Embryonic facial prominence (tissue), 1 donor: ENCODE measurements around the gene EBF4.
"Not testable (repeated sequence)": the region's sequence is repeated elsewhere in the genome, so short reads cannot be mapped to it uniquely, and the experiment has no call there.

Experiments
- DNase-seq: peaks from one replicate; pipeline ENCODE4 v3.0.0-alpha.2; 2016; ENCODE audit errors: extremely low spot score

EBF4 gene

GRCh38 chr20:2757969-2758368 lies 65.4 kb downstream of the EBF4 start:
- no peak for DNase-seq

- DNase-seq, result no peak
These were observed 66.6 kb downstream of the EBF4 start for GRCh38 chr20:2759143-2759542.

DNA sequence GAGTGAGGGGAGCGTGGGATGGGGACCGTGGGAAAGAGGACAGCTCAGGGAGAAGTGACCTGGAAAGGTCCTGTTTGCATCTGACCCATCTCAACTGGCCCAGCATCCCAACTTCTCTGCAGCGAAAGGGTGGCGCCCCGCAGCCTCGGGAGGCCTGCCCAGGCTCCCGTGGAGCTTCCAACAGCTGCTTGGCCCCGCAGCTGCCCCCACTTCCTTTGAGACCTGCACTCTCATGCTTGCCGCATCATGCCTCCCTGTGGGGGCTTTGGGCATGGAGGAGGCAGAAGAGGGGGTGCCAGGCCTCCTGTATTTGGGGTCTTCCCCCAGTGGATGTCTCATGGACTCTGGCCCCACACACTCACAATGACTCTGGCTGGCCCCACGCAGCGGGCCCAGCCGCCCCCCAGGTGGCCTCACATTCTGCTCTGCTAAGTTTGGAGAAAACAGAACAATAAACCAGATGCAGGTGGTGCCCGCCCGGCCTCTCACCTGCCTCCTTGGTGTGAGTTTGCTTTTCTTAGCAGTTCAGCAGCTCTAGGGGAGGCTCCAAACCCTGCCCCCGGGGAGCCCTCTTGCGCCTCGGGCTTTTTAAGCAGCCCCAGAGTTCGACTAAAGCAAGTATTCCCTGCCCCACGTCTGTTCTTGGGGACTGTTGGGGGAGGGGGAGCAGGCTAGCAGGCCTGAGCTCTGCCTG lies 67.2 kb downstream of the EBF4 start:
- no peak for DNase-seq

DNA sequence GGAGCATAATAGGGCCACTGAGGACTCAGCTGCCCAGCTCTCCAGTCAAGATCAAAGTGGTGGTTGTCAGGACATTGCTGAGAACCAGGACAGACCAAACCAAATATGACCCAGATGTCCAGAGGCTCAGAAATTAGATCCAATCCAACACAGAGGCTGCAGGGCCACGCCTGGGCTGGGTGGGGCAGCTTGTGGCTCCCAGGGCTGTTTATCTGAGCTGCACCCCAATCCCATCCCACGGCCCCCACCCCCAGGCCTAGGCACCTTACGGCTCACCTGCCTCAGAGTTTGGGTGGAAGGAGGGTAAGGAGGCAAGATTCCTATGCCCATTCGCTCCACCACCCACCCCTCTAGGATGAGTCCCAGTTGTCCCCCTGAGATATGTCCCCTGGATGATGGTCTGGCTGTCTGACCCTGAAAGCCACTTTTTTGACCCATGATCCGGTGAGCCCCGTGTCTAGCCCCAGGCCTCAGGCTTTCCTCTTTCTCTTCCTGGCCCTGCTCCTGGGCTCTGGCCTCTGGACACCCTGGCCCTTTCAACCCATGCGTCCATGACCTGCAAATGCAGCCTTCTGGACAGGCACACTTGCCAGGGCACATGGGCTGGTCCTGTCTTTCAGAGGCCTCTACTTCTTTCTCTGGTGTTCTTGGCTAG lies 67.8 kb downstream of the EBF4 start:
- no peak for DNase-seq

DNA sequence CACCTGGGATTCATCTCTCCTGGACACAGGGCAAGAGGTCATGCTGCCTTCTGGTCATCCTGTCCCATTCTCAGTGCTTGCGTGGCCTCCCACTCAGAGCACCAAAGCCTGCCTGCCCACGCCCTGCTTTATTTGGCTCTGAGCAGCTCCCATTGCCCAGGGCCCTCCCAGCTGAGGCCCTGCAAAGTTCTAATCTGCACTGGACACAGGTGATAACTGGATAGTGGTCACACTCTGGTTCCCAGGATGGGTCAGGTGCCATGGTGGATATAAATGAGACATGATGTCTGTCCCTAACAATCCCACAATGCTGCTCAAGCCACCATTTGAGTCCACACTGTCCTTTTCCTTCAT lies 68.3 kb downstream of the EBF4 start:
- no peak for DNase-seq

DNA sequence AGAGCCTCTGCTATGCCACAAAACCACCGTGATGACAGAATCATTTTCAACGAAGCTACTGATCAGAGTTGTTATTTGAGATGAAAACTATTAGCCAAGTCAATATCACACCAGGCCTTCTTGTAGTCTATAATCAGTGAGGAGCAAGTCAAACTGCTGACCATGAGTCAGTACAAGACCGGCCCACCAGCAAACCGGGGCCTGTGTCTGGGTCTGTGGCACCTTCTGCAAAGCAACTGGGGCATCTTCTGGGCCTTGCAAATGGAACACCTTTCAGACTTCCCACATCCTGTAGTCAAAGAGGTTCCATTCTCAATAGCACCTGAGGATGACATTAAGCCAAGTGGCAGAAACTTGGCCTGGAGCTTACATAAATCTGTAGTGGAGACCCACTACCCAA lies 69.3 kb downstream of the EBF4 start:
- DNase-seq, result no peak

DNA sequence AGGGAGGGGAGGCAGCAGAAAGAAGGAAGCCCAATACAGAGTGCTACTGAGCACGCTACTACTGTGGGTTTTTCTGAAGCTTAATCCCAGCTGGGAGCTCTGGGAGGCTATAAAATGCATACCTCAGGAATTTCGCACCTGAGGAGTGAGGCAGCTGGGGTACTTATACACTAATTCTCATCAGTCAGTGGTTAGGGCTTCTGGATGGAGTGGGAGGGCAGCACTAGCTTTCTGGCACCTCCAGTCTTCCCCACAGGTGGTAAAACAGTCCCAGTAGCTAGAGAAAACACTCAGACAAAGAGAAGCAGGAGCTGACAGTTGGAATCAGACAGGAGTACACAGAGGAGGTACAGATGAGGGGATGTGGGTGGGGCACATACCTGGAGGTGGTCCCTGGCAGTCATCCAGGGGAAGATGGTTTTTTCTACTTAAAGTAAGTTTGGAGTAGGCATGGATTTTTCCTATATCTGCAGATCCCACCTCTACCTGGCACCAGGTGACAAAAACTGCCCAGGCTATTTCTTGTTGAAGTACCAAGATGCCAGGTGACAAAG lies 70.1 kb downstream of the EBF4 start:
- no peak for DNase-seq

DNA sequence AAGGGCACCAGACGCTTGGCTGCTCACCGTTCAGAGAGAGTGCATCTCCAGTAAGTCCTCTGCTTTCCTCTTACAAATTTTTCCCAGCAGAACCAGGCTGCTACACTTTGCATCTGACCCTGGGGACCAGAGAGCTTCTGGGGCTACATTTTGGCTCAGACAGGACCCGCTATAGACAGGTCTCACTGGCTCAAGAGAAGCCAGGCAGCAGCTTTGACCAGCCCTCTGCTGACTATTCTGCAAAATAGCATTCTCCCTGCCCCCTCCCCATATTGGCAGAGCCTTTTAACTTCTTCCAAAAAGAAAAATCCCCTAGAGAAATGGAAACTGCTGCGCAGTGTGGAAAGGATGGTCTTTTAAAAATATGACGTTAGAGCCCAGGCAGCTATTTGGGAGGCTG lies 70.6 kb downstream of the EBF4 start:
- DNase-seq, result no peak

DNA sequence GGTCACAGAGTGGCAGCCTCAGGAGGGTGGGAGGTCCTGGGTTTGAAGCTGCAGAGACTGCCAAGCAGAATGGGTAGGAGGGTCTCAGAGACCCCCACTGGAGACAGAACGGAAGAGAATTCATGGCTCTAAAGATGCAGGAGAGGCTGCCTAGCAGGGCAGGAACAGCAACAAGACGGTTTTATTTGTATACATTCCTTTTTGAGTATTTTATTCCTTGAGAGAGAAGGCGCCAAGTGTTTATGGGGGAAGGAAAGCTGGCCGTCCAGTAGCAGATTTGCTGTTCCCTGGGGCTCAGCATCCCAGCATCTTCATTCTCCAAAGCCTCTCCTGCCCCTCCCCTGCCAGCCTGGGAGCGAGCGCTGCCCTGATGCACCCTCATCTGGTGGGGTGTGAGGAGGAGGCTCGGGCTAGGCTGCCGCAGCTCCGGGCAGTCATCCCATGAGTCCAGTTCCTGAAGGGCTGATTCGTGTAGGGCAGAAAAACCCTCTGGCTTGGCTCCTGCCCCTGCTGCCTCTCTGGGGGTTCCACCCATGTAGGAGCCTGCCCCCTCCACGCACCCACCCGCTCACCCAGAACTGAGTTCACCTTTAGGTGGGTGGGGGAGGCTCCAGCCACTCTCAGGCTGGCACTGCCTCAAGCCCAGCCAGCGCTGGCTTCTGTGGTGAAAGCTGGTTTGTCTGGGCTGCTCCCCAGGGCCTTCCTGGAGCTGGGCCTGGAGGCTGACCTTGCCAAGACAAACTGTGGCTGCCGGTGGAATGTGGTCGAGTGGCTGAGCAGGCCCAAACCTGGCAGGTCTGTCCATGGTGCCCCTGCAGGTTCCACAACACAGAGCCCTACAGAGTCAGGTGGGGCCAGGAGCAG lies 75.4 kb downstream of the EBF4 start:
- DNase-seq, result no peak

- DNase-seq, result no peak
These were observed 76.0 kb downstream of the EBF4 start for GRCh38 chr20:2768632-2769015.

DNA sequence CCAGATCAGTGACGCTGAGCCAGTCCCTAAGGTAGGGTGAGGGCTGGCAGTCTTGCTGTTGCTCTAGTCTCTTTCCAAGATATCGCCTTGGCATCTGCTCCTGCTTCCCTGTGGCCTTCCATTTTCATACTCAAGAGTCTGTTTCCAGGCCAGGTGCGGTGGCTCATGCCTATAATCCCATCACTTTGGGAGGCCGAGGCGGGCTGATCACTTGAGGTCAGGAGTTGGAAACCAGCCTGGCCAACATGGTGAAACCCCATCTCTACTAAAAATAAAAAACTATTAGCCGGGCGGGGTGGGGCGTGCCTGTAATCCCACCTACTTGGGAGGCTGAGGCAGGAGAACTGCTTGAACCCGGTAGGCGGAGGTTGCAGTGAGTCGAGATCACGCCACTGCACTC lies 77.5 kb downstream of the EBF4 start:
- not testable (repeated sequence) for DNase-seq

DNA sequence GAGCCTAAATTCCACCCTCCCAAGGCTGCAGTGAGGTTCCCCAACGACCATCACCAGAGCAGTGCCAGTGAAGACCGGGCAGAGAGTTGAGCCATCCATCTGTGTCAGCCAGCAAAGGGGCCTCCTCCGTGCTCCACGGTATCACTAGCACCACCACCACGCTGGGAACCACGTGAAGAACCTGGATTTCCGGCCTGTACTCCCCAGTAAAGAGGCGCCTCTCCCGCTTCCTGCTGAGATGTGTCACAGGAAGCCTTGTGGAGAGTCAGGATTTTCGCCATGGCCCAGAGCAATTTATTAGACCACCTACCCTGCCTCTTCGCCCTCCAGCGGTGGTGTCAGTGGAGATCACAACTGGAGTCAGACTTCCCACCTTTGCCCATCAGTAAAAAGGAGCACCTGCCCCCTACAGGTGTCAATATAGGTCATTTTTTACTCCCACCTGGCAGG lies 79.1 kb downstream of the EBF4 start:
- DNase-seq, result no peak

GRCh38 chr20:2773812-2774211 lies 81.2 kb downstream of the EBF4 start:
- DNase-seq, result no peak

DNA sequence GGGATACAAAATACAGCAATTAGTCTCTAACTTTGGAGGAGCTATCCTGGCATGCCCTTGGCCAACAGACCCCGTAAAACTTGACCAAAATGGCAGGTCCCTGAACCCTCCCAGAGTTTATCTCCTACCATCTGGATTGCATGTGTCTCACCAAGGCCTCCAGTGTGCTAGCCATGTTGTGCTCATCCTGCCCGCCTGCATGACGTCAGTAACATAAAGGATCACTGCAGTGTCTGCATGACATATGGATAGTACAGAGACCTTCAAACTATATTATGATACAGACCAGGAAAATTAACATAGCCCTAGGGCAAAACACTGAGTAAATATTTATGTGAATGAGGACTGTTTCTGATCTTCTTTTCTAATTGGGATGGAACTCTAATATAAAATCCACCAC lies 82.6 kb downstream of the EBF4 start:
- DNase-seq, result no peak

- no peak for DNase-seq
These were observed 86.2 kb downstream of the EBF4 start for GRCh38 chr20:2778602-2779321.

GRCh38 chr20:2780948-2781347 lies 88.4 kb downstream of the EBF4 start:
- no peak for DNase-seq

DNA sequence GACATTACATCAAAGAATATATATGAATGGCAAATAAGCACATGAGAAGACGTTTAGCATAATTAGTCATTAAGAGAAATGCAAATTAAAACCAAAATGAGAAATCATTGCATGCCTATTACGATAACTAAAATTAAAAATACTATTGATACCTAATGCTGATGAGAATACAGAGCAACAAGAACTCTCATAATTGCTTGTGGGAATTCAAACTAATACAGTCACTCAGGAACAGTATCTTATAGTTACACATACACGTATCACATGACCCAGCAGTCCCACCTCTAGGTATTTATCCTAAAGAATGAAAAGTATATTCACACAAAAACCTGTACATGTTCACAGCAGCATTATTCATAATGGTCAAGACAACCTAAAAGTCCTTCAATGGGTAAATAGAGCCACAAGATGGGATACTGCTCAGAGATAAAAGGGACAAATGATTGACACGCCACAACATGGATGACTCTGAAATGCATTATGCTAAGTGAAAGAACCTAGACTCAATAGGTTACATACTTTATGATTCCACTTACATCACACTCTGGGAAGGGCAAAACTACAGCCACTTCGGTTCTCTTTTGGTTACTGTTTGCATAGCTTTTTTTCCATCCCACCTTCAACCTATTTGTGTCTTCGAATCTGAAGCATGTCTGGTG lies 91.5 kb downstream of the EBF4 start:
- no peak for DNase-seq

- DNase-seq, result no peak
These were observed 100.9 kb downstream of the EBF4 start for GRCh38 chr20:2793471-2793870.

DNA sequence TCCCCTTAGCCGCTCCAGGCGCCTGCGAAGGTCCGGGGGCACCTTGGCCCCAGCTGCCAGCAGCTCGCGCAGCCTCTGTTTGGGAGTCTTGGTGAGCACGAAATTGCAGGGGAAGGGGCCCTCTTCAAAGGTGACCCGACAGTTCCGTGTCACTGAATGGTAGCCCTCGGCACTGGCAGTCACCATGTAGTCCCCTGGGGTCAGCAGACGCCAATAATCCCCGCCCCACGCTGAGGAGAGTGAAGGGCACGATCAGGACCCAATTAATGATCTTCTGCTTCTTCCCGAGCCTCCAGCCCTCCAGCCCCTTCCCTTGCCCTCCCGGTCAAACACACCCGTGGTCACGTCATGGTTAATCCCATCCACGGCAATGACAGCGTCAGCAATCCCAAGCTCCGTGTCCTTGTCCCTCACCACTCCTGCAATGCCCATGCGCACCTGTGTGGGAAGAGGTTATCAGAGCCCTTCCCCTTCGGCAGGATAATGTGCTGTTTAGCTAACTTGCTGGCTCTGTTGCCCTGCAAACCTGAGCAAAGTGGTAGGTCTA lies 101.7 kb downstream of the EBF4 start:
- DNase-seq, result no peak

DNA sequence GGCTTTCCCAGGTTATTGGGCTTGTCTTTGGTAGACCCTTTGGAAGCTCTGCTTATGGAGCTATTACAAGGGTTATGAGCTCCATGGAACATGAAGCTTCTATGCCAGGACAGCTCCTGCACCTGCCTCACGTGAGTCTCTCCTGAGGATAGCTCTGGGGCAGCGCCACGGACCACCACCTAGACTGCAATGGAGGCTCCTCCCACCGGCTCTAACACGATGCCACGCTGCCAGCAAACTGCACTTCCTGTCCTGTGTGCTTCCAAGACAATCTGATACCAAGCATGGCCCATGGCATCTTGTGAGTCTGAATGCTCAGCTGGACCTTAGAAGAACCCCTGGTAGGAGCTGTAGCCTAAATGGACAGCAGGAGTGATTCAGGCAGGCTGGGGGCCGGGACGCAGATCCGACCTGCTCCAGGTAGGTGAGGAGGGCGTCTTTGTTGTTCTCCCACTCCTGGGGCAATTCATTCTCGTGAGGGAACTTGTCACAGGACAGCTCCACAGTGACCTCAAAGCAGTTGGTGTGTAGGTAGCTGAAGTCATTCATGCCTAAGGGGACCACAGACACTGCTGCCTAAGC lies 102.4 kb downstream of the EBF4 start:
- no peak for DNase-seq

- DNase-seq, result no peak
These were observed 102.9 kb downstream of the EBF4 start for GRCh38 chr20:2795451-2795850.
